Measurements from ENCODE around the gene USP24. TPM values are rescaled to one million over a fixed set of nuclear protein-coding genes. Genes with fewer than 3 reads are reported as not detected.

Gene USP24
- total RNA-seq, 1 donor from 2014 or later, result 57.1 TPM

GRCh38 chr1:55081188-55081904 is 133.8 kb downstream of the USP24 start:
- no peak for TF ChIP-seq CTCF (IDR thresholded peaks at IDR 0.05; ENCODE audit: unreplicated experiment)
- no peaks in the 10 kb centered on the region for H3K9me3 Mint-ChIP-seq (ENCODE audit: low read depth)
- H3K27ac Mint-ChIP-seq, result peak overlapping the region; percentile 11
- H3K4me1 Mint-ChIP-seq (ENCODE audit: low read depth), result no peaks in the 10 kb centered on the region
- H3K27me3 Mint-ChIP-seq, result no peaks in the 10 kb centered on the region
- peaks cover 27% of the 10 kb centered on the region for H3K36me3 Mint-ChIP-seq (ENCODE audit: insufficient read depth)
- H3K4me3 Mint-ChIP-seq (ENCODE audit: low read depth), result no peak overlapping the region
- DNase-seq (ENCODE audit: low spot score, unreplicated experiment), result no peak

GRCh38 chr1:55079651-55080050 is 135.5 kb downstream of the USP24 start:
- Mint-ChIP-seq H3K27ac (no peak overlapping the region), H3K4me3 (ENCODE audit: low read depth) (no peak overlapping the region), H3K27me3 (no peaks in the 10 kb centered on the region), H3K4me1 (ENCODE audit: low read depth) (no peaks in the 10 kb centered on the region), H3K36me3 (ENCODE audit: insufficient read depth) (peaks cover 31% of the 10 kb centered on the region), H3K9me3 (ENCODE audit: low read depth) (no peaks in the 10 kb centered on the region)
- no peak for TF ChIP-seq CTCF (IDR thresholded peaks at IDR 0.05; ENCODE audit: unreplicated experiment)
- no peak for DNase-seq (ENCODE audit: low spot score, unreplicated experiment)

DNA sequence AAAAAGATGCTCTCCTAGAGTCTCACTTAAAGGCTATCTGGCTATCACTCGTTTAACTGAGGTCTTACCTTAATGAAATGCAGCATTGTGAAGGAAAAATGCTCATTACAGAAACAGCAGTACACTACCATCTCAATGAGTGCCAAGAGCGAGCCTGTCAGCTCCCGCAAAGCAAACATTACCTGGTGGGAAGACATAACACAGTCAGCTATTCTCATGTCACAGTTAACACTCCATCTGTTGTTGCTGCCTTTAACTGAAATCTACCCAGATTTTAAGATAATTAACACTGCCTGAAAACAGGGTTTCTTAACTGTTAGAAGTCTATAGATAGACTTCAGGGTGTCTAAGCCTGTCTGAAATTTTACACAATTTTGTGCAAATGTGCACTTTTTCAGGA is 136.7 kb downstream of the USP24 start:
- TF ChIP-seq CTCF (IDR thresholded peaks at IDR 0.05; ENCODE audit: unreplicated experiment), result no peak
- no peak overlapping the region for H3K27ac Mint-ChIP-seq
- H3K9me3 Mint-ChIP-seq (ENCODE audit: low read depth), result no peaks in the 10 kb centered on the region
- no peak overlapping the region for H3K4me3 Mint-ChIP-seq (ENCODE audit: low read depth)
- H3K4me1 Mint-ChIP-seq (ENCODE audit: low read depth), result no peaks in the 10 kb centered on the region
- DNase-seq (ENCODE audit: low spot score, unreplicated experiment), result no peak
- peaks cover 32% of the 10 kb centered on the region for H3K36me3 Mint-ChIP-seq (ENCODE audit: insufficient read depth)
- H3K27me3 Mint-ChIP-seq, result no peaks in the 10 kb centered on the region

DNA sequence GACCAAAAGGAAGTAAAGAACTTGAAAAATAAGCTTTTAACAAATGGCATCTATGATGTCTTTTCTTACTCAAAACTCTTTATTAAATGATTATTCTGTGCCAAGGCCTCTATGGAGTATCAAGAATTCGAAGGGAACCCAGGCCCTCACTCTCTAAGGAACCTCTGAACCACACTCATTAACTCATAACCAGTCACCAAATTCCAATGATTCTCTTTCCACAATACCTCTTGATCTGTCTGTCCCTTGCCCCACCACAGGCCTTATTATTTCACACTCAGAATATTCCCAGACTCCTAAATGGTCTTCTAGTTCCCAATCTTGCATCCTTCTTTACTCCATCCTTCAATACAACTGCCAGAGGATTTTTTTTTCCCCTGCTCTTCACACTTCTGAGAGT is 138.8 kb downstream of the USP24 start:
- DNase-seq (ENCODE audit: low spot score, unreplicated experiment), result no peak
- Mint-ChIP-seq H3K27ac (no peak overlapping the region), H3K9me3 (ENCODE audit: low read depth) (no peaks in the 10 kb centered on the region), H3K36me3 (ENCODE audit: insufficient read depth) (peaks cover 38% of the 10 kb centered on the region), H3K4me3 (ENCODE audit: low read depth) (no peak overlapping the region), H3K27me3 (no peaks in the 10 kb centered on the region), H3K4me1 (ENCODE audit: low read depth) (no peaks in the 10 kb centered on the region)
- TF ChIP-seq CTCF (IDR thresholded peaks at IDR 0.05; ENCODE audit: unreplicated experiment), result no peak

- Mint-ChIP-seq H3K4me3 (ENCODE audit: low read depth) (no peak overlapping the region), H3K27me3 (no peaks in the 10 kb centered on the region), H3K27ac (no peak overlapping the region), H3K4me1 (ENCODE audit: low read depth) (peaks cover 5% of the 10 kb centered on the region), H3K9me3 (ENCODE audit: low read depth) (no peaks in the 10 kb centered on the region), H3K36me3 (ENCODE audit: insufficient read depth) (peaks cover 40% of the 10 kb centered on the region)
- no peak for DNase-seq (ENCODE audit: low spot score, unreplicated experiment)
- TF ChIP-seq CTCF (IDR thresholded peaks at IDR 0.05; ENCODE audit: unreplicated experiment), result no peak
These were observed 140.7 kb downstream of the USP24 start for GRCh38 chr1:55074455-55074854.
